ENCODE data around the gene RPP40.

Gene RPP40

DNA sequence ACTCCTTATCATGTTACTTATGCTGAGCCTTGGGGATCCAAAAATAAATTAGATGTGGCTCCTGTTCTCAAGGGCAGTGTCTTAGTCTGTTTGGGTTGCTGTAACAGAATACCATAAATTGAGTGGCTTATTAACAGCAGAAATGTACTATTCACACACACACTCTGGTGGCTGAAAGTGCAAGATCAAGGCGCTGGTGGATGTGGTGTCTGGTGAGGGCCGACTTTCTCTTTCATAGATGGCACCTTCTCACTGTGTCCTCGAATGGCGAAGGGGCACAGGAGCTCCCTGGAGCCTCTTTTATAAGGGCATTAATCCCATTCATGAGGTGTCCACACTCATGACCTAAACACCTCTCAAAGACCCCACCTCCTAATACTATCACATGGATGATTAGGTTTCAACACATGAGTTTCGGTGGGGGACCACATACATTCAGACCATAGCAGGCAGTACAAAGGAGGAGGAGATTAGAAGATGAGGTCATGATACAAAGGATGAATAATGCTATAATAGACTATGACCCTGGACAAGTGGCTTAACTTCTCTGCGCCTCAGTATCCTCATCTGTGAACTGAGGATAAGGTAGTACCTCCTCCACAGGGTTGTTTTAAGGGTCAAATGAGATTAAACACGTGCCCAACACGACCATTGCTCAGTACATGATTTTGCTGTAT lies 34.1 kb downstream of the RPP40 start:
- no peak for DNase-seq (ENCODE audit: low read depth)

DNA sequence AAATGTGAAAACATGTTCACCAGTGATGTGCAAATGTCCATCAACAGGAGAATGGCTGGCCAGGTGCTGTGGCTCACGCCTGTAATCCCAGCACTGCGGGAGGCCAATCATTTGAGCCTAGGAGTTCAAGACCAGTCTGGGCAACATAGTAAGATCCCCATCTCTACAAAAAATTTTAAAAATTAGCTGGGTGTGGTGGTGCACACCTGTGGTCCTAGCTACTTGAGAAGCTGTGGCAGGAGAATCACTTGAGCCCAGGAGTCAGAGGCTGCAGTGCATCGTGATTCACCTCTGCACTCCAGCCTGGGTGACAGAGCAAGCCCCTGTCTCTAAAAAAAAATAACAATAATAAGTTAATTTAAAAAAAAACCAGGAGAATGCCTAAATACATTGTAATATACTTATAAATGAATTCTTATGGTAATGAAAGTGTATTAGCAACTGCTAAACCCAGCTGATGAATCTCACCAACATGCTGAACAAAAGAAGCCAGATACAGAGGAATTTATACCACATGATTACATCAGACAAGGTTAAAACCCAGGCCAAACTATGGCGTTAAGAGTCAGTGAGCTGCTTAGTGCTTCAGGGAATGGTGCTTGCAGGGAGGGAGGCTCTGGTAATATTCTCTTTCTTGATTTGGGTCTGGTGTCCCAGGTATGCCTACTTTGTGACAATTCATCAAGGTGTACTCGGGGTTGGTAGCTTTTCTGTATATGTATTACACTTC lies 36.4 kb downstream of the RPP40 start:
- DNase-seq (ENCODE audit: low read depth): no peak

DNA sequence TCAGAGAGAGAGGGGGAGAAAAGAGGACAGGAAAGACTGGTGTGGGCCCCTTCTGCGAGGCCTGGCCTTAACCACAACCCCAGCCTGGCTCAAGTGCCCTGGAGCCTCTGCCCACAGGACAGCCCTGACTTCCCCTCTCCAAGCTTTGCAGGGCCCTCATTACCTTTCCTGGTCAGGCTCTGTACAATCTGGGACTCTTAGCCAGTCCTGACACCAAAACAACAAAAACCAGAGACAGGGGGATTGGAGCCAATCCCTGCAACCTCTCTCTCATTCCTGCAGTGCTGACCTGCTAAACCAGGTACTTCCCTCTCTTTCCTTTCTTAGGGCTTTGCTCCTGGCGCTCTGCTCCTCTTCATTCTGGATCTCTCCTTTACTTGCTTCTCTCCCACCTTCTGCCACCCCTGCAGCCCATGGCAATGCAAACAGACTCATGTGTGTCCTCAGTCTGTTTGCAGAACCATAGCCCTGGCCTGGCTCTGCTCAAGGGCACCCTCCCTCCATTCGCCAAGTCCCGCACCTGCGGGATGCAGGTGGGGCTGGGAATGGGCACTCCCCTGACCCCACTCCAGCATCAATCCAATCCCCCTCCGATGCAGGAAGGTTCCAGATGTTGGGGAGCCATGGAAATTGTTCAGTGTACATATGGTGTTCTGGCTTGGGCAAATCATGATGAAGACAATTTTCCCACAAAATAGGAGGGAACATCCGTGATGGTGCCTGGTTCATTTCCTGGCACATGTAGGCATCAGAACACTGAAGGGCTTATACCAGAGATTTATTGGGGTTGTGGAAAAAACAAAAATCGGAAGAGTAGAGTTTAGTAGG lies 38.1 kb downstream of the RPP40 start:
- no peak for DNase-seq (ENCODE audit: low read depth)

DNA sequence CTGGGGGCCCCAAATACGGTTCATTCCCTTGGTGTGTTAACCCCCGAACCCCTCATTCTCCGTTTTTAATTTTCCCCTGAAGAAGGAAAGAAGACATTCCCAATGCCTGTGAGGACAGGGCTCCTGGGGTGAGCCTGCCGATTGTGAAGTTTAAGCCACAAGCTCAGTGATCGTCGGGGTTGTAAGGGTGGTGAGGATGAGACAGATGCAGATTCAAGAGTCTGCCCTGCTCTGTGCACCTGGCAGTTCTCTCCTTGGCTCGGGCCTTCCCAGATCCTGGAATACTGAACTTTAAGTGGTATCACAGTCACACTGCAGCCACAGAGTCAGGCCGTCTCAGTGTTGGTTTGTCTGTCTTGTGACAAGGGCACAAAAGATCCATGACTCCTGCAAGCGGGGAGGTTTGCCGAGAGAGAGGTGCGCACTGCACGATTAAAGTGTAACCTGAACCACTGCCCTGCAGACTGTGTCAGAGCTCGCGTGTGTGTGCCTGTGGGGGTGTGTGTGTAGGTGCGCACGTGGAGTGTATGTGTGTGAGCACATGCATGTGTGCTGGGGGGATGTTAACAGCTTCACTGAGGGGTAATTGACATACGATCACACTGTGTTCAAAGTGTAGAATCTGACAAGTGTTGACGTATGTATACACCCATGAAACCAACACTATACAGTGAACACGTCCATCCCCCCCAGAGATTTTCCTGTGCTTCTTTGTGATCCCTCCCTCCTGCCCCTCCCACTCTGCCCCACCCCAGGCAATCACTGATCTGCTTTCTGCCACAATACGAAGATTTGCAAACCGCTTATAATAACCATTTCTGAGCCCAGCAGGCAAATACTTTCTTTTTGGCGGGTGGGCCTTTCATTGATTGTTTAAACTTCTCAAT lies 38.9 kb downstream of the RPP40 start:
- no peak for DNase-seq (ENCODE audit: low read depth)

GRCh38 chr6:4962905-4963304 lies 40.9 kb downstream of the RPP40 start:
- DNase-seq (ENCODE audit: low read depth): no peak

GRCh38 chr6:4961322-4962168 lies 42.3 kb downstream of the RPP40 start:
- DNase-seq (ENCODE audit: low read depth): no peak

- no peak for DNase-seq (ENCODE audit: low read depth)
These were observed 45.2 kb downstream of the RPP40 start for GRCh38 chr6:4958624-4959023.

GRCh38 chr6:4957521-4958231 lies 46.2 kb downstream of the RPP40 start:
- no peak for DNase-seq (ENCODE audit: low read depth)

GRCh38 chr6:4956625-4957024 lies 47.2 kb downstream of the RPP40 start:
- DNase-seq (ENCODE audit: low read depth): no peak

DNA sequence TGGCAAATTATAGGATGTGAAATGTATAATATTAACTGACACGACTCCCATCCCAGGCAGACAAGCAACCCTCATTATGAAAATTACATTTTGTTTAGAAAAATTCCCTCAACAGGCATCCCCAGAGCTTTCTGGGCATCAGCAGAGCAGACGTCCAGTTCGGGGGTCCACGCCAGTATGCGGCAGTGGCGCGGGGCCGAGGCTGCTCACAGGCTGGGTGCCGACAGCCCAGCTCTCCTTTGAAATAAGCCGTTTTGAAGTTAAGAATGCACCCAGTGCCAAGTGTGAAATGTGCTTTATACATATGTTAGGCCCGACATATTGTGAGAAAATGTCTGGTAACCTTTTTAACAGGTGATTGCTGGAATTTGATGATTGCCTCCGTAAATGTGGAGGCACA lies 50.4 kb downstream of the RPP40 start:
- no peak for DNase-seq (ENCODE audit: low read depth)

GRCh38 chr6:4950836-4951533 lies 52.9 kb downstream of the RPP40 start:
- no peak for DNase-seq (ENCODE audit: low read depth)

- no peak for DNase-seq (ENCODE audit: low read depth)
These were observed 53.8 kb downstream of the RPP40 start for GRCh38 chr6:4950076-4950475.

DNA sequence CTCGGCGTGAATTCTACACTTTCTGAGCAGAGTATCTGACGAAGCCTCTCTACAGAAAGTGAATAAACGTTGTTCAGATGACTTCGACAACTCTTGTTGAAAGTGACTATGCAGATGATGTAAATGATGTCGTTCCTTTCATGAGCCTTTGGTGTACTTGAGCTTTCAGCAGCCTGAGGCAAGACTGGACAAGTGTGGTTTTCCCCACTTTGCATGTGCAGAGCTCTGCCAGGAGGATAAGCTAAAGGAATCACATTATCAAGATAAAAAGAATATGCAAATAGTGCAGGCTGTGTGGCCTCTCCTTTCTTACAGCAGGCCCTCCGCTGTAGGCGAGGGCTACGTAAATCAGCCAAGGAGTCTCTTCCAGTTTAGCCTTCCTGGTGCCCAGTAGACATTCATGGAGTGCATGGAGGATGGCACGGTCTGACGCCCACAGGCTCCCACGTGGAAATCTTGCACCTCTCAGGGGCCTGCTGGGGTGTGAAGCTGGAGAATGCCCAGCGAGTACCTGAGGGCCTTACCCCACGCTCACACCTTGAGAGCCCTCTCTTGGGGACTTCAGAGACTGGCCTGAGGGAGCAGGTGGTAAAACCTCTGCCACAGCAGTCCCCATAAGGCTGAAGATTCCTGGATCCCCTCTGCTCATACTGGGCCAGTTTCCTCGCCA lies 54.9 kb downstream of the RPP40 start:
- DNase-seq (ENCODE audit: low read depth): no peak

- DNase-seq (ENCODE audit: low read depth): no peak
These were observed 56.1 kb downstream of the RPP40 start for GRCh38 chr6:4947716-4948115.

DNA sequence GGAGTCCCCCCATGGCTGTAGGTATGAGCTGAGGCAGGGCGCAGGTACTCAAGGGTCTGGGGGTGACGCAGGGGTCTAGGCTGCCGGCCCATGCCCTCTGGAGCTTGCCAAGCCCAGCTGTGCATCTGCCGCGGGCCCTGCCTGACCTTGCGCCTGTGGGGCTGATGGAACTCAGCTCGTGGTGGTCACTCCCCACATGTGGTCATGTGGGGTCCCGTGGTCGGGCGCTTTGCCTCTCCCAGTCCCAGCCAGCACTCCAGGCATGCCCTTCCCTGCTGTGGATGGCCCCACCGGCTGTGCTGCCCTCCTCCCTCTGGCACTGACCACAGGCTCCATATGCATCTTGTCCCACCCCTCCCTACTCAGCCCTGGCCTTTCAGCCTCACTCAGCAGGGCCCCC lies 57.3 kb downstream of the RPP40 start:
- no peak for DNase-seq (ENCODE audit: low read depth)
